Measurements from ENCODE around the gene ATE1.
"Not testable (repeated sequence)": the region's sequence is repeated elsewhere in the genome, so short reads cannot be mapped to it uniquely, and the experiment has no call there.

ATE1 gene

DNA sequence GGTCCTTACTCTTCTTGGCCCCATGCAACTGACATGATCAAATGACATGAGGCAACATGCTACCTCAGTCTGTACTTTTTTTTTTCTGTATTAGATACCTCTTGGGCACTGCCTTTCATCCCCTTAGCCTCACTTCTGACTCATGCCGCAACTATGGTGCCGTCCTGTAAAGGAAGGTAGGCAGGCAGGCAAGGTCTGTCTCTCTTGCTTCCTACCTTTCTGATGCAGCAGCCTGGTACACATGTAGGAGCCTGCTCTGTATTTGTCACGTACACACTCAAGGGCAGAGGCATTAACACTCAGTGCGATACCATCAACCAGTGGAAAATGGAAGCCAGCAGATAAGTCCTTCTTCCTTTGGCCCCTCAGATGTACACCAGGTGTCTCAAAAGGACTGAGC, 146.7 kb downstream of the ATE1 start:
- no peak for DNase-seq

DNA sequence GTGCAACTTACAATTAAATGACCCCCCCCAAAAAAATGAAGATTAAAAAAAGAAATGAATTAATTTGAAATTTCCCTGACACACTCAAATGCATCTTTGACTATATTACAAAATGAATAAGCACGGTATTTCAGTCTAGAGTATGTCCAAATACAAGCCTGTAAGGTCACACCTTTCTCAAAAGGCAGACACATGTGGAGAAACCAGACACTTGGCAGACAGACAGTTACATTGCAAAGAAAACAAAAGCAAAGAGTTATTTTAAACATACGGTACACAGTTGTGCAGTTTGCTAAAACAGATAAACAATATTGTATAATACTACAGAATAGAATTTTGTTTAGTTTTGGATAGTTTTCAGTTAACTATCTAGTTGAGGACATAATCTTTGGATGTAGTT, 153.0 kb downstream of the ATE1 start:
- DNase-seq = no peak

DNA sequence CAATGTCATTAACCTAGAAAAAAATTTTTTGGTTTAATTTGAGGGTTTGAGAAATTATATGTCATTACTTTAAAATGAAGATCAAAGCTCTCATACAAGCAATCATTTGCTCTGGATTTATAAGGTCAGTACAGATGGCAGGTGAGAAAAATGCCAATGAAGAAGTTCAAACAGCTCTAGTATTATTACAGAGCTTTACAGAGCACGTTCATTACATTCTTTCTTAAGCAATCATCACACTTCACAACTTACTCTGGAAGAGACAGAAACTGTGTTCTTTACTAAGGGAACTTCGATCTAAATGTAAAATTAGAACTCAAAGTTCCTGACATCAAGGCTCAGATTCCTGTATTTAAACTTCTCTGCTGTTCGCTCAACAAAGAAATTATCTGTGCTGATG, 153.4 kb downstream of the ATE1 start:
- DNase-seq = no peak

- DNase-seq = no peak
These were observed 154.9 kb downstream of the ATE1 start for GRCh38 chr10:121772884-121773283.

DNA sequence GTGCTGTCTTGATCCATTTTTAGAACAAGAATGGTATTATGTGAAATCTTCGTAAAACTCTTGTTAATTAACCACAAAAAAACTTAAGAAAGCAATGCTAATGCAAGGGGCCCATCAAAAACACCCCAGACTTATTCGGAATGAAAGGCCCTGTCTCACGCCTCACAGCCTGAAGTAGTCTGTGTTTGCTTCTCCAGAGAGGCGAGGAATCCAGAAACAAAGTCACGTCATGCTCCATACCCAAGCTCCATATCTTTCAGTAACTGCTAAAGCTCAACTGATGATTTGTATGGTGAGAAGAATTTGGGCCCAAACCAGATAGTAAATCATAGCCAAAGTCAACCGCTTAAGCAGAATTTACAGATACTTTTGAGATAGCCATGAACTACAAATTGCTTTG, 155.4 kb downstream of the ATE1 start:
- no peak for DNase-seq

- no peak for DNase-seq
These were observed 155.9 kb downstream of the ATE1 start for GRCh38 chr10:121771966-121772365.

GRCh38 chr10:121766426-121766825, 161.4 kb downstream of the ATE1 start:
- no peak for DNase-seq

- DNase-seq = no peak
These were observed 162.6 kb downstream of the ATE1 start for GRCh38 chr10:121765204-121765603.

- no peak for DNase-seq
These were observed 163.4 kb downstream of the ATE1 start for GRCh38 chr10:121764233-121764942.

DNA sequence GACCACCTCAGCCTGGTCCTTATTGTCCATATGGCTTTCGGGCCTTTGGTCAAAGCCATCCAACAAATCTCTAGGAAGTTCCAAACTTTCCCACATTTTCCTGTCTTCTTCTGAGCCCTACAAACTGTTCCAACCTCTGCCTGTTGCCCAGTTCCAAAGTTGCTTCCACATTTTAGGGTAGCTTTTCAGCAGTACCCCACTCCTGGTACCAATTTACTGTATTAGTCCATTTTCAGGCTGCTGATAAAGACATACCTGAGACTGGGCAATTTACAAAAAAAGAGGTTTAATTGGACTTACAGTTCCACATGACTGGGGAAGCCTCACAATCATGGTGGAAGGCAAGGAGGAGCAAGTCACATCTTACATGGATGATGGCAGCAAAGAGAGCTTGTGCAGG, 170.6 kb downstream of the ATE1 start:
- DNase-seq = not testable (repeated sequence)

DNA sequence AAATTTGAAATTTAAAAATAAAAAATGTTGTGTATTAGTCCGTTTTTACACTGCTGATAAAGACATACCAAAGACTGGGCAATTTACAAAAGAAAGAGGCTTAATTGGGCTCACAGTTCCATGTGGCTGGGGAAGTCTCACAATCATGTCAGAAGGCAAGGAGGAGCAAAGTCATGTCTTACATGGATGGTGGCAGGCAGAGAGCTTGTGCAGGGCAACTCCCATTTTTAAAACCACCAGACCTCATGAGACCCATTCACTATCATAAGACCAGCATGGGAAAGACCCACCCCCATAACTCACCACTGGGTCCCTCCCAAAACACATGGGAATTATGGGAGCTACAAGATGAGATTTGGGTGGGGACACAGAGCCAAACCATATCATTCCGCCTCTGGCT, 172.3 kb downstream of the ATE1 start:
- DNase-seq = not testable (repeated sequence)

GRCh38 chr10:121754666-121755065, 173.2 kb downstream of the ATE1 start:
- peak; percentile 59 for DNase-seq

- DNase-seq = peak; percentile 85
These were observed 173.9 kb downstream of the ATE1 start for GRCh38 chr10:121753726-121754476.

- no peak for DNase-seq
These were observed 176.6 kb downstream of the ATE1 start for GRCh38 chr10:121751191-121751760.

DNA sequence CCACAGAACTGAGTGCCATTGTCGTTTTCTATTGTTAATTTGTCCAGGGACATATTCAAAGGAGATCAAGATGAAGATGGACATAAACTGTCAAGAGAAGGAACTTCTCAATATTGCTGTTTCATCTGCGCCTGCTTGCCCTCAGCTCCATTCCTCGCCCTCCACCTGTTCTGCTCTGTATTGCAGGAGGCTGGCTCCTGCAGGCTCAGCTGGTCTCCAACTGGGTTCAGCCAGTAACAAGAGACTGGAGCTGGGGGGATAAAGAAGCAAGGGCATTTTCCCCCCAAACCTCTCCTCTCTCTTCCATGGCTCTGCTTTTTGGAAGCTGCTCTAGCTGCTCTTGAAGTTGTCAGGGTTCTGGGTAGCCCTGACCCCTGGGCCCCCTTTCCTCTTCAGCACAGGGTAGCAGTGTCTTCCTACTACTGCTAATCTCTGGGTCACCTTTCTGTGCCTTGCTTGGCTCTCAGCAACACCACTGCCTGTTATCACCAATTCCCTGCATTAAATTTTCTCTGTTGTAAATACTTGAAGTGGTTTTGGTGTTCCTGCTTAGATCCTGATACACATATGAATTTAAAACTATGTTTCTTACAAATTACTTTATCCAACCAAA, 180.6 kb downstream of the ATE1 start:
- no peak for DNase-seq

DNA sequence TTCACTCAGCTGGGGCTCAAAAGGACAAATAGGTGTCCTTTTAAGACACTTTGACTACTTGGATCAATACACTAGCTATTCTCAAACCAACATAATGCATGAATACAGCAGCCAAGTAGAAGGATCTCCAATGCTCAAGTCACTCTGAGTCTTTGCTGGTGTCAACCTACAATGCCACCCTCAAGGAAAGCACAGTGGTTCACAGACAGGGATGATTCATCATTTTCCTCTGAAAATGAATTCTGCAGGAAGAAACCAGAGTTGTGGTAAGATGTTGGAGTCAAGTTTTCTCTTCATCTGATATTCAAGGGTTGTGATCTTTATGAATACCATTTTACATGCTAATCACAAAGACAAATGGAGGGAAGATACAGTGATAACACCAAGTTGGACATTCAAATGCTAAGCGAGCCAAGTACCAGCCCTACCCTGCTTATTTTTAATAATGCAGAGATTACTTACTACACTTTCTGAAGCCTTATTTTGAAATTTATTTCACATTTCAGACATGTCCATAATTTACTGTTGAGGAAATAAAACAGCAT, 186.5 kb downstream of the ATE1 start:
- DNase-seq = no peak

- DNase-seq = no peak
These were observed 187.8 kb downstream of the ATE1 start for GRCh38 chr10:121740069-121740468.

DNA sequence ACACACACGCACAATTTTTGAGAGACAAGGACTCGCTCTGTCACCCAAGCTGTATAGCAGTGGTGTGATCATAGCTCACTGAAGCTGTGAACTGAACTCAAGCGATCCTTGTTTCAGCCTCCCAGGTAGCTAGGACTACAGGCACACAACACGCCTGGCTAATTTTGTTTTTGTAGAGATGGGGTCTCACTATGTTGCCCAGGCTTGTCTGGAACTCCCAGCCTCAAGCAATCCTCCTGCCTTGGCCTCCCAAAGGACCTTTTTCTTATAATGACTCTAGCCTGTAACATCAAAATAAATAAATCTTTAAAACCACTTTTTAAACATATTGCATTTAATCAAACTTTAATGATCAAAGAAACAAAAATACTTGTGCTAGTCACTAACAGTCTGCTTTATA, 188.7 kb downstream of the ATE1 start:
- DNase-seq = no peak

DNA sequence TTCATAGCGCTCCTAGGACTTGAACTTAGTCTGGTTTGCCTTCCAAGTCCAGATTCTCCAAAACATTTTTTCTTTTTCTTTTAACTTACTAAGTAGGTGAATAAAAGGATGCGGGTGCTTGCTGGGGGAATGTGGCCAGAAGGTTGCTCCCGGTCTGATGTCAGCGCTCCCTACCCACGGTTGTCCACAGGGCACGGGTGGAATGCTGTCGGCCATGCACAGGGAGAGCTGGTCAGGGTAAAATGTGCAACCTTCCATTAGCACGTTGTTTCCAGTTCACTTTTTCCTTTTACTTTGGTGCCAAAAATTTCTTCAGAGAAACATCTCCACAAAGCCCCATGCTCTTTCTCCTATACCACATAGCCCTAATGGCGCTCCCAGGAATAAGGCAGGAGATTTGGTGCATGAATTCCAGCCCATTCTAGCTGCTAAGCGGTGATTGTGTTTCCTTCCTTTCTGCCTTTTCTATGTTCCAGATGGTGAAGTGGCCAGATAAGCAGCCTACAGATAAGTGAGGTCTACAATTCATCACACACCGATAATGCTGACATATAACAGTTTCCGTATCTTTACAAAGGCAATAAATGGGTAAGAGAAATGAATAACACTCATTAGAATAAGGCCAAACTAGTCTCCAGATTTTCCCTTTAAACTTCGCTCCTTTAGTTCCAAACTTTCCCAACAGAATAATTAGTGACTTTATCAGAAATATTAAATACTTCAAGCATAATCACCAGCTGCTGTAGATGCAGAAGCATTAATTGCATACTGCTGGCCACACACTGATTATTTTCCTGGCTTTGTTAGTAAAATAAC, 191.3 kb downstream of the ATE1 start:
- DNase-seq = no peak

- no peak for DNase-seq
These were observed 192.6 kb downstream of the ATE1 start for GRCh38 chr10:121735263-121735662.

DNA sequence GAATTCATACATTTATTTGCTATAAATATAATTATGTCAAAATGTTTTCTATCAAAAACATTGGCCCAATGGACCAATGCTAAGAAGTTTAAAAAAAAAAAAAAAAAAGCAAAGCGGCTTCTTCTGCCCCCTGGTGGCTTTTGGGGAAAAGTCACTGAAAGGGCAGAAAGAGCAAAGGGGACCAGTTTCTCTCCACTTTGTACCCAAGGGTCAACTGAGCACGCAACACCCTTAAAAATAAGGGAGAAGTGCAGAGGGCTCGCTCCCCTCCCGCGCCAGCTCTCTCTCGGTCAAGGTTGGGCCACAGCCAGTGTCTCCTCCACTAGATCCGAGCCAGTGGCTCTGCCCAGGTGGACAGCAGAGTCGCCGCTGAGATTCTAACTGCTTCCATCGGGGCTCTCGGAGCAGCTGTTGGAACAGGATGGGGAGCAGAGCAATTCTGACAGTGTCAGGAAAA, 193.2 kb downstream of the ATE1 start:
- DNase-seq = peak; percentile 17

DNA sequence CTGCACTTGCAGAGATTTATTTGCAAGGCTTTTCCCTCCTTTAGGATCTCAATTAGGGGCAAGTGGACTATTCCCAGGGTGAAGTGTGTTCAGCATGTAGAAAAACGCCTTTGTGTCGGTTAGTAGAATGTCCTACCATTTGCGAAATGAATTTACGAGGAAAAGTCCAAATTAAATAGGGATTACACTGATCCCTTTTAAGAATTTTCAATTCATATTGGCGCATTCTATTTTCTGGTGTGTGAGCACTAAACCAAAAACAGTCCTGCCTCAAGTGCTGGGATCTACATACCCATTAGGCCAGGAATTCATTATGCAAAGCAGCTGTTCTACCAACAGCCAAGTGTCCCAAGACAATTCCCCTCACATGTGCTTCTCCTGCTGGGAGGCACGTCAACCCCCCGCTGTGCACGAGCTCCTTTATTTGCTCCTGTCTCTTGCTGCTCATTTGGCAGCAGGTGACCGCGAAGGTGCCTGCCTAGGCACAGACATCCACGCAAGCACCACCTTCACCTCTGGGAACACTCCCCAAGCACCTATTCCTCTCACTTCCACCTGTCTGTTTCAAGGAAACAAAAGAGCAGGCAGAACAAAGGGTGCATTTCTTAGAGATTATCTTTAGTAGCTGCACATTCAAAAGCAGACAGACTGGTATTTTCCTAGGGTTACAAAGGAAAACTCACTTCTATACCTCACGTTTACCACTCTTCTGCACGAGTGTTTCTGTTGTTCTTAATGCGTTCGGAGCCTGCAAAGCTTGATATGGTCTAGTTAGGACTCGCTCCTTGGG, 195.0 kb downstream of the ATE1 start:
- DNase-seq = no peak

All from activated CD4-positive, alpha-beta T cell treated with anti-CD3 and anti-CD28 coated beads, Interleukin-2, Interleukin-6, amounts not matched to agents 100 ng/mL and 50 ng/mL, durations not matched to agents 16 hours and 8 hours (primary cell).